ENCODE data around the gene GORASP2.
"Not testable (repeated sequence)": the region's sequence is repeated elsewhere in the genome, so short reads cannot be mapped to it uniquely, and the experiment has no call there.

GORASP2 gene

DNA sequence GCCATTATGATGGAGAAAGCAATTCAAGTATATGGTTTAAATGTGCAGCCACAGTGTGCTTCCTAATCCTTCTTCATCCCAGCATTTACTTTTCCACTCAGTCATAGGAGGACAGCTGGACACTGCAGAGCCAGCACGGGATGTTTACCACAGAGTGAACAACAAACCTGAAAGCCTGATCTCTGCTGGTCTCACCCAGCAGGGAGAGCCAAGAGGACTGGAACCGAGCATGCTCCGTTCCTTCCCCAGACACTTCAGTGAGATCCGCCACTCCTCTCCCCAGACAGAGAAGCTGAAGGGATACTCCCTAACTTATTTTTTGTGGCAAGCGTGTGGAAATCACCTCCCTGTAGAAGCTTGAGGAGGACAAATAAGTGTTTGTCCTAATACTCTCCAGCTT, 23.2 kb upstream of the GORASP2 start:
- ChIA-PET POLR2A (no interaction called here), CTCF (interaction anchor here (1.5 kb wide), 1 partner anchor 11 kb away, joined by 5 read pairs; no protein-coding TSS in a partner anchor)
- Histone ChIP-seq H3K4me3 (ENCODE audit: control insufficient read depth in 1 of 7, extremely low read depth in 1 of 7, insufficient read depth in 4 of 7, low read depth in 2 of 7, low read length in 6 of 7) (no peak overlapping the region), H3K27ac (ENCODE audit: insufficient read depth in 1 of 2, low read depth in 1 of 2, low read length in 2 of 2, poor library complexity in 1 of 2, severe bottlenecking in 2 of 2) (no peak overlapping the region), H3K4me1 (ENCODE audit: control extremely low read depth in 1 of 4, control insufficient read depth in 4 of 4, insufficient read depth in 4 of 4, low read length in 3 of 4) (no peaks in the 10 kb centered on the region), H3K9me3 (ENCODE audit: control extremely low read depth in 1 of 5, control insufficient read depth in 4 of 5, insufficient read depth in 2 of 5, low read depth in 1 of 5, low read length in 4 of 5) (peaks cover 0 to 11% (median 9%) of the 10 kb centered on the region in 5 experiments), H3K36me3 (ENCODE audit: control insufficient read depth in 4 of 4, insufficient read depth in 4 of 4, low read length in 3 of 4) (no peaks in the 10 kb centered on the region), H3K27me3 (replicated peaks in 2 of 5; ENCODE audit: control insufficient read depth in 4 of 5, insufficient read depth in 5 of 5, low read length in 4 of 5) (no peaks in the 10 kb centered on the region)
- WGBS (ENCODE audit: insufficient coverage) = 83% methylated on average over 4 of the region's 5 CpGs
- no peak for DNase-seq

DNA sequence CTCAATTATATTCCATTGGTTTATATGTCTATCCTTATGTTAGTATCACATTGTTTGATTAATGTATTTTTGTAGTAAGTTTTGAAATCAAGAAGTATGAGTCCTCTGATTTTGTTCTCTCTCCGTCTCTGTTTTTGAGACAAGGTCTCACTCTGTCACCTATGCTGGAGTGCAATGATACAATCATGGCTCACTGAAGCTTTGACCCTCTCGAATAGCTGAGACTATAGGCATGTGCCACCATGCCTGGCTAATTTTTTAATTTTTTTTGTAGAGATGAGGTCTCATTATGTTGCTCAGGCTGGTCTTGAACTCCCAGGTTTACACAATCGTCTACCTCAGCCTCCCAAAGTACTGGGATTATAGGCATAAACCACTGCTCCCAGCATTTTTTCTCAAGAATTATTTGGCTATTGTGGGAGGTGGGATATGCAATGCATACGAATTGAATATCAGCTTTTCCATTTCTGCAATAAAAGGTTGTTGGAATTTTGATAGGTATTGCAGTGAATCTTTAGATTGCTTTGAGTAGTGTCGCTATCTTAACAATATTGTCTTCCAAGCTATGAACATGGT, 17.7 kb upstream of the GORASP2 start:
- Histone ChIP-seq H3K36me3 (ENCODE audit: control insufficient read depth in 4 of 4, insufficient read depth in 4 of 4, low read length in 3 of 4) (no peaks in the 10 kb centered on the region), H3K27me3 (replicated peaks in 2 of 5; ENCODE audit: control insufficient read depth in 4 of 5, insufficient read depth in 5 of 5, low read length in 4 of 5) (no peaks in the 10 kb centered on the region), H3K9me3 (ENCODE audit: control extremely low read depth in 1 of 5, control insufficient read depth in 4 of 5, insufficient read depth in 2 of 5, low read depth in 1 of 5, low read length in 4 of 5) (peaks cover 6 to 47% (median 28%) of the 10 kb centered on the region in 5 experiments), H3K27ac (ENCODE audit: insufficient read depth in 1 of 2, low read depth in 1 of 2, low read length in 2 of 2, poor library complexity in 1 of 2, severe bottlenecking in 2 of 2) (no peak overlapping the region), H3K4me3 (ENCODE audit: control insufficient read depth in 1 of 7, extremely low read depth in 1 of 7, insufficient read depth in 4 of 7, low read depth in 2 of 7, low read length in 6 of 7) (peak overlapping the region in 1 of 7 experiments; percentile 19), H3K4me1 (ENCODE audit: control extremely low read depth in 1 of 4, control insufficient read depth in 4 of 4, insufficient read depth in 4 of 4, low read length in 3 of 4) (no peaks in the 10 kb centered on the region)
- whole genome bisulfite sequencing (ENCODE audit: insufficient coverage) = 93% methylated on average over 2 of the region's 5 CpGs
- CTCF ChIA-PET = no interaction called here
- POLR2A ChIA-PET = interaction anchor here (0.7 kb wide), 1 partner anchor 17 kb away, joined by 3 read pairs; the partner anchor contains the start of gene GORASP2
- no peak for DNase-seq

DNA sequence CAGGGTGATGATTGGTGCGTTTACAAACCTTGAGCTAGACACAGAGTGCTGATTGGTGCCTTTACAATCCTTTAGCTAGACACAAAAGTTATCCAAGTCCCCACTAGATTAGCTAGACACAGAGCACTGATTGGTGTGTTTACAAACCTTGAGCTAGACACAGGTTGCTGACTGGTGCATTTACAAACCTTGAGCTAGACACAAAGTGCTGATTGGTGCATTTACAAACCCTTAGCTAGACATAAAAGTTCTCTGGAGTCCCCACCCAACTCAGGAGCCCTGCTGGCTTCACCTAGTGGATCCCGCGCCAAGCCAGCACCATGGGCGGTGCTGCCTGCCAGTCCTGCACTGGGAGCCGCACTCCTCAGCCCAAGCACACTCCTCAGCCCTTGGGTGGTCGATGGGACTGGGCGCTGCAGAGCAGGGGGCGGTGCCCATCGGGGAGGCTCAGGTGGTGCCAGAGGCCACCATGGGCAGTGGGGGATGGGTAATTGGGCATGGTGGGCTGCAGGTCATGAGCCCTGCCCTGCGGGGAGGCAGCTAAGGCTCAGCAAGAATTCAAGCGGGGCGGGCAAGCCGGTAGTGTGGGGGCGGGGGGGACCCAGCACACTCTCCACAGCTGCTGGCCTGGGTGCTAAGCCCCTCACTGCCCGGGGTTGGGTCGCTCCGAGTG, 13.9 kb upstream of the GORASP2 start:
- H3K36me3 ChIP-seq (ENCODE audit: control insufficient read depth in 4 of 4, insufficient read depth in 4 of 4, low read length in 3 of 4); H3K27me3 ChIP-seq (replicated peaks in 2 of 5; ENCODE audit: control insufficient read depth in 4 of 5, insufficient read depth in 5 of 5, low read length in 4 of 5); POLR2A ChIA-PET; H3K27ac ChIP-seq (ENCODE audit: insufficient read depth in 1 of 2, low read depth in 1 of 2, low read length in 2 of 2, poor library complexity in 1 of 2, severe bottlenecking in 2 of 2); H3K4me1 ChIP-seq (ENCODE audit: control extremely low read depth in 1 of 4, control insufficient read depth in 4 of 4, insufficient read depth in 4 of 4, low read length in 3 of 4); DNase-seq; H3K4me3 ChIP-seq (ENCODE audit: control insufficient read depth in 1 of 7, extremely low read depth in 1 of 7, insufficient read depth in 4 of 7, low read depth in 2 of 7, low read length in 6 of 7): not testable (repeated sequence)
- peaks cover 7 to 69% (median 32%) of the 10 kb centered on the region in 5 experiments for H3K9me3 ChIP-seq (ENCODE audit: control extremely low read depth in 1 of 5, control insufficient read depth in 4 of 5, insufficient read depth in 2 of 5, low read depth in 1 of 5, low read length in 4 of 5)
- CTCF ChIA-PET = interaction anchor here (2.0 kb wide), 1 partner anchor 13 kb away, joined by 5 read pairs; the partner anchor contains the start of gene GORASP2
- 95% methylated on average over 17 of the region's 17 CpGs for WGBS (ENCODE audit: insufficient coverage)

DNA sequence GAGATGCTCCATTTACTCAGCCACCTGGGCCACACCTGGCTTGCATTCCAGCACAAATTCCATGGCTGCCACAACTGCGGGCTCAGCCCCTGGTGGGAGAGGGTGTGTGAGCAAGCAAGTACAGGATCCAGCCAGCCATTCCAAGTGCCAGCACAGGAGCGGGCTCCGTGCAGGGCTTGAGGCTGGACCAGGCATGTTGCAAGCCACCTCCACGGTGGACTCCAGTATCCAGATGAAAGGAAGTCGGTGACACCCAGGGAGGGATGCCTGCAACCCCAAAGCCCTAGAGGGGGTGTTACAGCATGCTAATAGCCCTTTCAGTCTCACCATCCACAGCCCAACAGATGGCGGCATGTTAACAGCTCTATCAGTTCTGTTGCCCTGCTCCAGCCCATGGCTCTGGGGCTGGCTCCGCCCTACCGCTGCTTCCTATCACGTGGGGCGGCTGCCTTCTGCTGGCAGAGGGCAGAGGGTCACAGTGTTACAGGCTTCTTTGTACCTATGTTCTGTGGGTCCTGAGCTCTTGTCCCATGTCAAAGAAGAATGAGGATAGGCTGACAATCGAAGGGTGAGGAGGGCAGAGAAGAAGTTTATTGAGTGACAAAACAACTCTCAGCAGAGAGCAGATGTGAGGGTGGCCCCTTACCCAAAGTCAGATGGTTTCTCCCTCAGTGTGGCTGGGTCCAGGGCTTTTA, 11.7 kb upstream of the GORASP2 start:
- DNase-seq = peak in 1 of 3 donors; percentile 14
- H3K9me3 ChIP-seq (ENCODE audit: control extremely low read depth in 1 of 5, control insufficient read depth in 4 of 5, insufficient read depth in 2 of 5, low read depth in 1 of 5, low read length in 4 of 5) = peaks cover 5 to 58% (median 31%) of the 10 kb centered on the region in 5 experiments
- H3K4me3 ChIP-seq (ENCODE audit: control insufficient read depth in 1 of 7, extremely low read depth in 1 of 7, insufficient read depth in 4 of 7, low read depth in 2 of 7, low read length in 6 of 7) = no peak overlapping the region
- no peak overlapping the region for H3K27ac ChIP-seq (ENCODE audit: insufficient read depth in 1 of 2, low read depth in 1 of 2, low read length in 2 of 2, poor library complexity in 1 of 2, severe bottlenecking in 2 of 2)
- POLR2A ChIA-PET = no interaction called here
- no peaks in the 10 kb centered on the region for H3K4me1 ChIP-seq (ENCODE audit: control extremely low read depth in 1 of 4, control insufficient read depth in 4 of 4, insufficient read depth in 4 of 4, low read length in 3 of 4)
- WGBS (ENCODE audit: insufficient coverage) = 100% methylated on average over 7 of the region's 11 CpGs
- no peaks in the 10 kb centered on the region for H3K27me3 ChIP-seq (replicated peaks in 2 of 5; ENCODE audit: control insufficient read depth in 4 of 5, insufficient read depth in 5 of 5, low read length in 4 of 5)
- CTCF ChIA-PET = interaction anchor here (1.0 to 1.7 kb wide), 2 partner anchors 10 kb away, joined by 3 read pairs; no protein-coding TSS in a partner anchor
- H3K36me3 ChIP-seq (ENCODE audit: control insufficient read depth in 4 of 4, insufficient read depth in 4 of 4, low read length in 3 of 4) = no peaks in the 10 kb centered on the region

DNA sequence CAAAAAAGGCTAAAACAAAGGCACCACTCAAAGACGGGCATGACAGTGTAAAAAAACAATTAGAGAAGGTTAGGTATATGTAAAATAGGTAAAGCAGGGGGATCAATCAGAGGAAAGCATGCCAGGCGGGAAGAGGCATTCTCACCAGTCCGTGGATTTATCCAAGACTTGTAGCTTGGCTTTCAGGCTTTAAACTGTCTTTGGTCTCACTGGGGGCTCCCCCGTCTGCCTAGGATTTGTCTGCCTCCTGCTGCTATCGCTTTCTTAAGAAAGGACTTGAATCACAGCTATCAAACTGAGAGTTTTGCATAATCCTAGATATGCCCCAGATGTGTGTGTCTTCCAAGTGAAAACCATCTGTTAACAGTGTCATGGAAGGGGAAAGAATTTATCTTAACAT, 11.1 kb upstream of the GORASP2 start:
- Histone ChIP-seq H3K4me3 (ENCODE audit: control insufficient read depth in 1 of 7, extremely low read depth in 1 of 7, insufficient read depth in 4 of 7, low read depth in 2 of 7, low read length in 6 of 7) (no peak overlapping the region), H3K9me3 (ENCODE audit: control extremely low read depth in 1 of 5, control insufficient read depth in 4 of 5, insufficient read depth in 2 of 5, low read depth in 1 of 5, low read length in 4 of 5) (peaks cover 3 to 57% (median 28%) of the 10 kb centered on the region in 5 experiments), H3K27me3 (replicated peaks in 2 of 5; ENCODE audit: control insufficient read depth in 4 of 5, insufficient read depth in 5 of 5, low read length in 4 of 5) (no peaks in the 10 kb centered on the region), H3K4me1 (ENCODE audit: control extremely low read depth in 1 of 4, control insufficient read depth in 4 of 4, insufficient read depth in 4 of 4, low read length in 3 of 4) (no peaks in the 10 kb centered on the region), H3K36me3 (ENCODE audit: control insufficient read depth in 4 of 4, insufficient read depth in 4 of 4, low read length in 3 of 4) (peaks cover 0 to 1% (median 0%) of the 10 kb centered on the region in 4 experiments), H3K27ac (ENCODE audit: insufficient read depth in 1 of 2, low read depth in 1 of 2, low read length in 2 of 2, poor library complexity in 1 of 2, severe bottlenecking in 2 of 2) (no peak overlapping the region)
- 100% methylated on average over 5 of the region's 5 CpGs for WGBS (ENCODE audit: insufficient coverage)
- ChIA-PET POLR2A (no interaction called here), CTCF (interaction anchor here (1.0 to 1.7 kb wide), 2 partner anchors 10 to 11 kb away, joined by 3 read pairs; no protein-coding TSS in a partner anchor)
- DNase-seq = no peak

DNA sequence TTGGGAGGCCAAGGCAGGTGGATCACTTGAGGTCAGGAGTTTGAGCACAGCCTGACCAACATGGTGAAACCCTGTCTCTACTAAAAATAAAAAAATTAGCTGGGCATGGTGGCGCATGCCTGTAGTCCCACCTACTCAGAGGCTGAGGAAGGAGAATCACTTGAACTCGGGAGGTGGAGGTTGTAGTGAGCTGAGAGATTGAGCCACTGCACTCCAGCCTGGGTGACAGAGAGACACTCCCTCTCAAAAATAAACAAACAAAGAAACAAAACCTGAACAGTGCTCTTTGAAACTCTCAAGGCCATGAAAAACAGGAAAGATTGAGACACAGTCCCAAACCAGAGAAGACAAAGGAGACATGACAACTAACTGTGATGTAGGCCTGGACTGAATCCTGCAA, 7.2 kb upstream of the GORASP2 start:
- H3K36me3 ChIP-seq (ENCODE audit: control insufficient read depth in 4 of 4, insufficient read depth in 4 of 4, low read length in 3 of 4); H3K27ac ChIP-seq (ENCODE audit: insufficient read depth in 1 of 2, low read depth in 1 of 2, low read length in 2 of 2, poor library complexity in 1 of 2, severe bottlenecking in 2 of 2); H3K4me1 ChIP-seq (ENCODE audit: control extremely low read depth in 1 of 4, control insufficient read depth in 4 of 4, insufficient read depth in 4 of 4, low read length in 3 of 4); CTCF ChIA-PET; DNase-seq; H3K27me3 ChIP-seq (replicated peaks in 2 of 5; ENCODE audit: control insufficient read depth in 4 of 5, insufficient read depth in 5 of 5, low read length in 4 of 5); H3K4me3 ChIP-seq (ENCODE audit: control insufficient read depth in 1 of 7, extremely low read depth in 1 of 7, insufficient read depth in 4 of 7, low read depth in 2 of 7, low read length in 6 of 7): not testable (repeated sequence)
- POLR2A ChIA-PET = interaction anchor here (0.6 kb wide), 1 partner anchor 421 kb away, joined by 8 read pairs; no protein-coding TSS in a partner anchor
- 86% methylated on average over 1 of the region's 2 CpGs for WGBS (ENCODE audit: insufficient coverage)
- peaks cover 0 to 50% (median 29%) of the 10 kb centered on the region in 5 experiments for H3K9me3 ChIP-seq (ENCODE audit: control extremely low read depth in 1 of 5, control insufficient read depth in 4 of 5, insufficient read depth in 2 of 5, low read depth in 1 of 5, low read length in 4 of 5)
